A549 (cell line): ENCODE results near the gene FGF2. TPM values are rescaled to one million over a fixed set of nuclear protein-coding genes. Genes with fewer than 3 reads are reported as not detected.

Source experiments
- ATAC-seq, 2 experiments: fragments of 200-7000 bp in 1 of 2; fragments of >200 bp in 1 of 2; cut with Nextera tagmentation in 1 of 2; cut with Tn5 transposase in 1 of 2; 3 replicates each; pipeline versions ENCODE4 v1.8.0 to v1.9.1; 2018 to 2020; ENCODE audit warnings: mild to moderate bottlenecking in 1 of 2, moderate library complexity in 1 of 2
- CTCF ChIA-PET: fragments of 300-600 bp; sonication (Branson Sonifier 250); formaldehyde crosslinking; extraction: SDS; loops from one replicate; lab custom pipeline; 2021; ENCODE audit warnings: antibody characterized with exemption, inconsistent platforms; lab: Yijun Ruan, JAX
- POLR2A ChIA-PET: fragments of 350-600 bp; formaldehyde crosslinking; extraction: SDS; loops from one replicate; lab custom pipeline; 2021; ENCODE audit warnings: antibody characterized with exemption, inconsistent platforms; lab: Yijun Ruan, JAX
- DNase-seq, 2 experiments: peaks; one replicate each; pipeline versions ENCODE4 v3.0.0 to v3.0.0-alpha.2; 2011 to 2016; ENCODE audit warnings: low read depth in 1 of 2, low spot score in 1 of 2
- FAIRE-seq: peaks from 2 replicates; lab custom pipeline; 2011; peaks lifted over from hg19 to GRCh38; lab: Jason Lieb, UNC
- H3K27ac ChIP-seq, 2 experiments: fragments of >200 bp; sonication (Bioruptor Twin); formaldehyde crosslinking; 3 replicates each; pipeline ENCODE4 v1.5.1; 2016 to 2017
- H3K4me1 ChIP-seq: fragments of >200 bp; sonication (Bioruptor Twin); formaldehyde crosslinking; 3 replicates; pipeline ENCODE4 v1.6.1; 2016
- H3K4me2 ChIP-seq: fragments of >200 bp; sonication (Bioruptor Twin); formaldehyde crosslinking; 3 replicates; pipeline ENCODE4 v1.6.1; 2016
- H3K4me3 ChIP-seq: fragments of >200 bp; sonication (Bioruptor Twin); formaldehyde crosslinking; 3 replicates; pipeline ENCODE4 v1.5.1; 2016
- H3K9me3 ChIP-seq: fragments of >200 bp; sonication (Bioruptor Twin); formaldehyde crosslinking; 3 replicates; pipeline ENCODE4 v1.6.1; 2016
- BHLHE40 ChIP-seq: IDR thresholded peaks from 2 replicates; pipeline ENCODE4 v1.6.1; 2012; ENCODE audit warnings: low read depth, low read length, inconsistent platforms
- CBX8 ChIP-seq: fragments of 200-600 bp; sonication (generic); IDR thresholded peaks from 2 replicates; pipeline ENCODE4 v1.6.1; 2016
- CHD4 ChIP-seq: fragments of 200-600 bp; sonication (generic); IDR thresholded peaks from 2 replicates; pipeline ENCODE4 v1.6.1; 2016; ENCODE audit warnings: antibody characterized with exemption, mild to moderate bottlenecking, borderline replicate concordance
- FOXS1 ChIP-seq: fragments of 250-450 bp; sonication (Bioruptor Pico); IDR thresholded peaks from 2 replicates; pipeline ENCODE4 v1.5.0; 2020; ENCODE audit warnings: mild to moderate bottlenecking, moderate library complexity
- HOXB13 ChIP-seq: fragments of 250-450 bp; sonication (Bioruptor Pico); IDR thresholded peaks from 2 replicates; pipeline ENCODE4 v1.5.0; 2020; ENCODE audit warnings: low read depth, mild to moderate bottlenecking, moderate library complexity
- MAFK ChIP-seq: fragments of 450-650 bp; IDR thresholded peaks from 2 replicates; pipeline ENCODE4 v1.6.1; 2014; ENCODE audit not compliant: partially characterized antibody
- MAZ ChIP-seq: fragments of 150-350 bp; IDR thresholded peaks from 2 replicates; pipeline ENCODE4 v1.6.1; 2014; ENCODE audit warnings: antibody characterized with exemption, low read depth, low read length, borderline replicate concordance
- NFE2L2 ChIP-seq: fragments of 150-350 bp; conservative IDR thresholded peaks from 2 replicates; pipeline ENCODE4 v1.6.1; 2014; ENCODE audit warnings: low read length
- RNF2 ChIP-seq: fragments of 200-600 bp; sonication (generic); IDR thresholded peaks from 2 replicates; pipeline ENCODE4 v1.6.1; 2016; ENCODE audit warnings: low read depth, mild to moderate bottlenecking, antibody characterized with exemption, moderate library complexity, borderline replicate concordance
- TP53 ChIP-seq: fragments of 250-450 bp; sonication (Bioruptor Pico); IDR thresholded peaks from 2 replicates; pipeline ENCODE4 v1.5.0; 2021; ENCODE audit warnings: mild to moderate bottlenecking, moderate library complexity
- WGBS: methylation state at CpG from one replicate; pipeline ENCODE4 v1.1.6; 2017; ENCODE audit errors: missing lambda C conversion rate; 5-methylcytosine and 5-hydroxymethylcytosine counted together
- polyA plus RNA-seq, 4 experiments: library from polyadenylated mRNA; depleted of rRNA in 3 of 4; stranded (reverse); fragments of >200 nt; fragmentation: RNase III in 1 of 4; extraction: RNeasy Plus Mini Kit Qiagen cat#74134 plus additional on column Dnase treatment in 1 of 4; gene quantifications; 2 replicates in 3 of 4; 3 replicates in 1 of 4; pipeline ENCODE4 v1.2.3, GENCODE V29; 2011 to 2017
- TF ChIP-seq, protein P1 (sequence below): IDR thresholded peaks from 2 replicates; pipeline ENCODE4 v1.6.1; 2012
- TF ChIP-seq, protein P2 (sequence below): fragments of >200 bp; sonication (Bioruptor Twin); formaldehyde crosslinking; IDR thresholded peaks from 3 replicates; pipeline ENCODE4 v1.6.1; 2016
- TF ChIP-seq, protein P3 (sequence below): fragments of 450-650 bp; IDR thresholded peaks from 2 replicates; pipeline ENCODE4 v1.6.1; 2014; ENCODE audit warnings: antibody characterized with exemption
- TF ChIP-seq, protein P4 (sequence below): fragments of 200-600 bp; sonication (generic); IDR thresholded peaks from 2 replicates; pipeline ENCODE4 v1.6.1; 2016; ENCODE audit warnings: antibody characterized with exemption, mild to moderate bottlenecking, moderate library complexity
- TF ChIP-seq, protein P5 (sequence below): IDR thresholded peaks from 2 replicates; pipeline ENCODE4 v1.6.1; 2012; ENCODE audit warnings: low read depth, borderline replicate concordance
- TF ChIP-seq, protein P6 (sequence below): fragments of >200 bp; sonication (Bioruptor Twin); formaldehyde crosslinking; IDR thresholded peaks from 2 replicates; pipeline ENCODE4 v1.6.1; 2016

The FGF2 gene
- polyA plus RNA-seq, 2 of the 4 experiments (the other 2 are of a cell fraction), result 35.1 to 45.2 TPM

DNA sequence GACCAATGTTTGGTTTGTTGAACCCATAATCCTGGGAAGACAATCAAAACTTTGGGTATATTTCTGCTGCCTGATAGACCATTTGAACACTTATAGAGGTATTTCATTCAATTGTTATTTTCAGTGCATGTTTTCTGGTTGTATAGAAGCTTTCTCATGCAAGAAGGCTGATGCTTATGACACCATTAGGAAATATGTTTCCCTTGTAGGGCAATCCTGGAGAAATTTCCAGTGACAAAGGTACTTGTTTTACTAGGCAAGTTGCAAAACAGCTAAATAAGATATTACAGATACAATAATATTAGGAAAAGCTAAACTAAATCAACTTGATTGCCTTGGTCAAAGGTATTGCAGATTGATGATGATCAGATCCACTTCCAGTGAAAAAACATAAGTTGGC lies 32.8 kb upstream of the FGF2 start:
- Histone ChIP-seq H3K4me3 (no peak overlapping the region), H3K27ac (no peak overlapping the region), H3K4me1 (peaks cover 17% of the 10 kb centered on the region; the same call in 2 of the 3 replicates), H3K4me2 (no peak overlapping the region), H3K9me3 (no peaks in the 10 kb centered on the region)
- DNase-seq, result no peak
- POLR2A ChIA-PET, result no interaction called here
- ATAC-seq, result no peak
- FAIRE-seq, result no peak
- CTCF ChIA-PET, result interaction anchor here (1.0 kb wide), 1 partner anchor 17 kb away, joined by 3 read pairs; no protein-coding TSS in a partner anchor
- TF ChIP-seq RNF2, result no peak
- TF ChIP-seq, protein P1, sequence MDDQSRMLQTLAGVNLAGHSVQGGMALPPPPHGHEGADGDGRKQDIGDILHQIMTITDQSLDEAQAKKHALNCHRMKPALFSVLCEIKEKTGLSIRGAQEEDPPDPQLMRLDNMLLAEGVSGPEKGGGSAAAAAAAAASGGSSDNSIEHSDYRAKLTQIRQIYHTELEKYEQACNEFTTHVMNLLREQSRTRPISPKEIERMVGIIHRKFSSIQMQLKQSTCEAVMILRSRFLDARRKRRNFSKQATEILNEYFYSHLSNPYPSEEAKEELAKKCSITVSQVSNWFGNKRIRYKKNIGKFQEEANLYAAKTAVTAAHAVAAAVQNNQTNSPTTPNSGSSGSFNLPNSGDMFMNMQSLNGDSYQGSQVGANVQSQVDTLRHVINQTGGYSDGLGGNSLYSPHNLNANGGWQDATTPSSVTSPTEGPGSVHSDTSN, result no peak
- no peak for TF ChIP-seq HOXB13
- TF ChIP-seq, protein P2, sequence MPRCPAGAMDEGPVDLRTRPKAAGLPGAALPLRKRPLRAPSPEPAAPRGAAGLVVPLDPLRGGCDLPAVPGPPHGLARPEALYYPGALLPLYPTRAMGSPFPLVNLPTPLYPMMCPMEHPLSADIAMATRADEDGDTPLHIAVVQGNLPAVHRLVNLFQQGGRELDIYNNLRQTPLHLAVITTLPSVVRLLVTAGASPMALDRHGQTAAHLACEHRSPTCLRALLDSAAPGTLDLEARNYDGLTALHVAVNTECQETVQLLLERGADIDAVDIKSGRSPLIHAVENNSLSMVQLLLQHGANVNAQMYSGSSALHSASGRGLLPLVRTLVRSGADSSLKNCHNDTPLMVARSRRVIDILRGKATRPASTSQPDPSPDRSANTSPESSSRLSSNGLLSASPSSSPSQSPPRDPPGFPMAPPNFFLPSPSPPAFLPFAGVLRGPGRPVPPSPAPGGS, result no peak
- no peak for TF ChIP-seq MAZ
- TF ChIP-seq, protein P3, sequence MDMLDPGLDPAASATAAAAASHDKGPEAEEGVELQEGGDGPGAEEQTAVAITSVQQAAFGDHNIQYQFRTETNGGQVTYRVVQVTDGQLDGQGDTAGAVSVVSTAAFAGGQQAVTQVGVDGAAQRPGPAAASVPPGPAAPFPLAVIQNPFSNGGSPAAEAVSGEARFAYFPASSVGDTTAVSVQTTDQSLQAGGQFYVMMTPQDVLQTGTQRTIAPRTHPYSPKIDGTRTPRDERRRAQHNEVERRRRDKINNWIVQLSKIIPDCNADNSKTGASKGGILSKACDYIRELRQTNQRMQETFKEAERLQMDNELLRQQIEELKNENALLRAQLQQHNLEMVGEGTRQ, result no peak
- TF ChIP-seq TP53 (CRISPR knock-in tag), result no peak
- no peak for TF ChIP-seq NFE2L2
- no peak for TF ChIP-seq CBX8
- TF ChIP-seq MAFK, result no peak
- TF ChIP-seq FOXS1 (CRISPR knock-in tag), result no peak
- TF ChIP-seq, protein P4, sequence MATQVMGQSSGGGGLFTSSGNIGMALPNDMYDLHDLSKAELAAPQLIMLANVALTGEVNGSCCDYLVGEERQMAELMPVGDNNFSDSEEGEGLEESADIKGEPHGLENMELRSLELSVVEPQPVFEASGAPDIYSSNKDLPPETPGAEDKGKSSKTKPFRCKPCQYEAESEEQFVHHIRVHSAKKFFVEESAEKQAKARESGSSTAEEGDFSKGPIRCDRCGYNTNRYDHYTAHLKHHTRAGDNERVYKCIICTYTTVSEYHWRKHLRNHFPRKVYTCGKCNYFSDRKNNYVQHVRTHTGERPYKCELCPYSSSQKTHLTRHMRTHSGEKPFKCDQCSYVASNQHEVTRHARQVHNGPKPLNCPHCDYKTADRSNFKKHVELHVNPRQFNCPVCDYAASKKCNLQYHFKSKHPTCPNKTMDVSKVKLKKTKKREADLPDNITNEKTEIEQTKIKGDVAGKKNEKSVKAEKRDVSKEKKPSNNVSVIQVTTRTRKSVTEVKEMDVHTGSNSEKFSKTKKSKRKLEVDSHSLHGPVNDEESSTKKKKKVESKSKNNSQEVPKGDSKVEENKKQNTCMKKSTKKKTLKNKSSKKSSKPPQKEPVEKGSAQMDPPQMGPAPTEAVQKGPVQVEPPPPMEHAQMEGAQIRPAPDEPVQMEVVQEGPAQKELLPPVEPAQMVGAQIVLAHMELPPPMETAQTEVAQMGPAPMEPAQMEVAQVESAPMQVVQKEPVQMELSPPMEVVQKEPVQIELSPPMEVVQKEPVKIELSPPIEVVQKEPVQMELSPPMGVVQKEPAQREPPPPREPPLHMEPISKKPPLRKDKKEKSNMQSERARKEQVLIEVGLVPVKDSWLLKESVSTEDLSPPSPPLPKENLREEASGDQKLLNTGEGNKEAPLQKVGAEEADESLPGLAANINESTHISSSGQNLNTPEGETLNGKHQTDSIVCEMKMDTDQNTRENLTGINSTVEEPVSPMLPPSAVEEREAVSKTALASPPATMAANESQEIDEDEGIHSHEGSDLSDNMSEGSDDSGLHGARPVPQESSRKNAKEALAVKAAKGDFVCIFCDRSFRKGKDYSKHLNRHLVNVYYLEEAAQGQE, result no peak
- TF ChIP-seq, protein P5, sequence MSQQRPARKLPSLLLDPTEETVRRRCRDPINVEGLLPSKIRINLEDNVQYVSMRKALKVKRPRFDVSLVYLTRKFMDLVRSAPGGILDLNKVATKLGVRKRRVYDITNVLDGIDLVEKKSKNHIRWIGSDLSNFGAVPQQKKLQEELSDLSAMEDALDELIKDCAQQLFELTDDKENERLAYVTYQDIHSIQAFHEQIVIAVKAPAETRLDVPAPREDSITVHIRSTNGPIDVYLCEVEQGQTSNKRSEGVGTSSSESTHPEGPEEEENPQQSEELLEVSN, result no peak

DNA sequence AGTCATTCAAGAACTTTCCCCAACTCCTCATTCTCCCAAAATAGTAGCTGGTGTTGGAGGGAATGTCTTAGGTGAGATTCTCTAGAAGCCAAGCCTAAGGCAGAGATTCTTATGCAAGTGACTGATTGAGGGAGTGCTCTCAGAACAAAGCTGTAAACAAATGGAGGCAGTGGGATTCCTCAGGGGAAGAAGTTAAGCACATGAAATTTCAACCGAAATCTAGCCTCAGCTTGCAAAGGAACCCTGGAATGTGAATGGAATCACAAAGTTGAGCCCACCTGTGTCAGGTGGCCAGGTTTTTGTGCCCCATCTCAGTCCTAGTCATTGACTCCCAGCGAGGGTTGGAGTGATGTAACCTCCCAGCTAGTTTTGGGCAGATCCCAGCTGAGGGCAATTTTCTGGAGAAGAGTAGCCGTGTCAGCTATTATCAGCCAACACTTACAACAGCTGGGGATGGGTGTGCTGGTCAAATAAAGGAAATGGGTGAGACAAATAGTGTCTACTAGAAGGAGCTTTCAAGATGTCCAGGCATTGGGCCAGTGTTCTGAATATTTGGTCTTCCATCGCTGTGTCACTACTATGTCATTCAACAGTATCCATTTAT lies 29.7 kb upstream of the FGF2 start:
- no peak; a peak in 1 of 6 replicates for ATAC-seq
- Histone ChIP-seq H3K4me2 (no peak overlapping the region), H3K27ac (peak overlapping the region; percentile 15 to 81; a peak in 4 of 6 replicates), H3K4me1 (peaks cover 17% of the 10 kb centered on the region; the same call in 2 of the 3 replicates), H3K9me3 (no peaks in the 10 kb centered on the region)
- CTCF ChIA-PET, result interaction anchor here (1.0 to 1.4 kb wide), 2 partner anchors 9 kb away, joined by 3 to 5 read pairs; no protein-coding TSS in a partner anchor
- 90% methylated on average over 4 of the region's 4 CpGs for WGBS
- no peak for DNase-seq
- TF ChIP-seq MAFK, result peak; percentile 13
- TF ChIP-seq MAZ, result no peak
- TF ChIP-seq, protein P6, sequence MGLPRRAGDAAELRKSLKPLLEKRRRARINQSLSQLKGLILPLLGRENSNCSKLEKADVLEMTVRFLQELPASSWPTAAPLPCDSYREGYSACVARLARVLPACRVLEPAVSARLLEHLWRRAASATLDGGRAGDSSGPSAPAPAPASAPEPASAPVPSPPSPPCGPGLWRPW, result no peak
- TF ChIP-seq CHD4, result no peak
- TF ChIP-seq BHLHE40, result no peak
- TF ChIP-seq, protein P3, result no peak
- TF ChIP-seq, all 56 proteins: peak for 1
- no peak for FAIRE-seq
- POLR2A ChIA-PET, result no interaction called here
- H3K4me3 ChIP-seq, result no peak overlapping the region
